ENCODE data around the gene TRERF1. TPM values are rescaled to one million over a fixed set of nuclear protein-coding genes. Genes with fewer than 3 reads are reported as not detected.

Gene TRERF1
- total RNA-seq, 1 experiment from 2014 or later, result 22.3 TPM

GRCh38 chr6:42424906-42425474 is 26.7 kb downstream of the TRERF1 start (continued):
- no peak for TF ChIP-seq HMGXB4 (CRISPR knock-in tag; IDR thresholded peaks at IDR 0.05)
- TF ChIP-seq STAT6 (CRISPR knock-in tag; conservative IDR thresholded peaks at IDR 0.05; ENCODE audit: low read depth), result no peak
- no peak for TF ChIP-seq HMGA2 (CRISPR knock-in tag; IDR thresholded peaks at IDR 0.05)
- TF ChIP-seq GRHL2 (CRISPR knock-in tag; IDR thresholded peaks at IDR 0.05; ENCODE audit: insufficient replicate concordance, severe bottlenecking), result no peak
- TF ChIP-seq KAT7 (CRISPR knock-in tag; IDR thresholded peaks at IDR 0.05; ENCODE audit: borderline replicate concordance), result no peak
- no peak for TF ChIP-seq E2F4 (CRISPR knock-in tag; IDR thresholded peaks at IDR 0.05; ENCODE audit: borderline replicate concordance, low read depth)

GRCh38 chr6:42423244-42423643 is 28.5 kb downstream of the TRERF1 start:
- ATAC-seq (no peak), DNase-seq (ENCODE audit: low spot score) (no peak)
- Mint-ChIP-seq H3K27ac (peak overlapping the region; percentile 70; the same call in 1 of the 2 replicates), H3K9me3 (no peaks in the 10 kb centered on the region), H3K4me3 (no peak overlapping the region), H3K4me1 (peaks cover 54% of the 10 kb centered on the region), H3K36me3 (peaks cover 8% of the 10 kb centered on the region; the same call in 1 of the 2 replicates), H3K27me3 (ENCODE audit: low read depth) (no peaks in the 10 kb centered on the region)
- POLR2A ChIA-PET, result interaction anchor here (0.5 to 0.7 kb wide), 2 partner anchors 18 to 185 kb away, joined by 3 read pairs; no protein-coding TSS in a partner anchor
- CTCF ChIA-PET, result interaction anchor here (1.1 to 2.3 kb wide), 4 partner anchors 9 to 124 kb away, joined by 3 to 7 read pairs (median 4); no protein-coding TSS in a partner anchor
- no peak for TF ChIP-seq TEAD1 (CRISPR knock-in tag; IDR thresholded peaks at IDR 0.05)
- TF ChIP-seq OVOL2 (CRISPR knock-in tag; IDR thresholded peaks at IDR 0.05; ENCODE audit: borderline replicate concordance), result no peak
- TF ChIP-seq SMAD3 (CRISPR knock-in tag; IDR thresholded peaks at IDR 0.05; ENCODE audit: borderline replicate concordance), result no peak
- no peak for TF ChIP-seq NFYB (CRISPR knock-in tag; conservative IDR thresholded peaks at IDR 0.05; ENCODE audit: low read depth)
- no peak for TF ChIP-seq ZNF219 (CRISPR knock-in tag; IDR thresholded peaks at IDR 0.05; ENCODE audit: borderline replicate concordance)
- no peak for TF ChIP-seq ZBTB43 (CRISPR knock-in tag; IDR thresholded peaks at IDR 0.05)
- TF ChIP-seq GABPB1 (CRISPR knock-in tag; IDR thresholded peaks at IDR 0.05), result no peak
- no peak for TF ChIP-seq ZNF263 (CRISPR knock-in tag; IDR thresholded peaks at IDR 0.05; ENCODE audit: low read depth)
- no peak for TF ChIP-seq NFATC4 (CRISPR knock-in tag; IDR thresholded peaks at IDR 0.05)
- TF ChIP-seq ERG (CRISPR knock-in tag; IDR thresholded peaks at IDR 0.05), result no peak
- no peak for TF ChIP-seq AFF4 (CRISPR knock-in tag; IDR thresholded peaks at IDR 0.05; ENCODE audit: borderline replicate concordance)
- no peak for TF ChIP-seq ZBTB21 (CRISPR knock-in tag; IDR thresholded peaks at IDR 0.05; ENCODE audit: borderline replicate concordance)
- TF ChIP-seq GTF2I (CRISPR knock-in tag; conservative IDR thresholded peaks at IDR 0.05), result no peak
- no peak for TF ChIP-seq CBFB (CRISPR knock-in tag; IDR thresholded peaks at IDR 0.05; ENCODE audit: low read depth)
- no peak for TF ChIP-seq E2F4 (CRISPR knock-in tag; IDR thresholded peaks at IDR 0.05; ENCODE audit: borderline replicate concordance, low read depth)

Measured in WTC11 (cell line).